ENCODE results near the gene HEPACAM. TPM values are rescaled to one million over a fixed set of nuclear protein-coding genes. Genes with fewer than 3 reads are reported as not detected.

Gene HEPACAM
- total RNA-seq, 1 donor from 2014 or later = not detected

GRCh38 chr11:124915541-124916369 is 20.1 kb downstream of the HEPACAM start:
- Mint-ChIP-seq H3K4me1 (ENCODE audit: low read depth, unreplicated experiment) (peaks cover 13% of the 10 kb centered on the region), H3K27me3 (ENCODE audit: low read depth, unreplicated experiment) (peaks cover 3% of the 10 kb centered on the region), H3K4me3 (ENCODE audit: unreplicated experiment) (no peak overlapping the region), H3K36me3 (ENCODE audit: low read depth, unreplicated experiment) (no peaks in the 10 kb centered on the region), H3K9me3 (ENCODE audit: unreplicated experiment) (peaks cover 12% of the 10 kb centered on the region), H3K27ac (ENCODE audit: unreplicated experiment) (peak overlapping the region; percentile 43)
- Histone ChIP-seq H2AFZ (ENCODE audit: low read depth, low read length) (no peak overlapping the region), H3K27me3 (ENCODE audit: insufficient read depth, low read length) (no peaks in the 10 kb centered on the region), H3K4me2 (ENCODE audit: low read length) (peak overlapping the region; percentile 14), H3K4me3 (ENCODE audit: insufficient read depth, low read depth, low read length) (no peak overlapping the region), H3K4me1 (ENCODE audit: insufficient read depth, low read length) (peaks cover 6% of the 10 kb centered on the region), H3K36me3 (ENCODE audit: insufficient read depth, low read length) (no peaks in the 10 kb centered on the region), H3K79me2 (ENCODE audit: insufficient read depth, low read length) (no peaks in the 10 kb centered on the region), H3K9ac (ENCODE audit: low read length) (no peak overlapping the region), H4K20me1 (ENCODE audit: insufficient read depth, low read length) (no peaks in the 10 kb centered on the region), H3K27ac (ENCODE audit: low read depth, low read length) (no peak overlapping the region), H3K9me3 (ENCODE audit: insufficient read depth, low read depth, low read length) (no peaks in the 10 kb centered on the region)
- FAIRE-seq (peak; percentile 74), DNase-seq (ENCODE audit: low read depth) (no peak)
- no peak for TF ChIP-seq EZH2 (IDR thresholded peaks at IDR 0.05; ENCODE audit: insufficient read depth, low read length)
- TF ChIP-seq, protein P1, sequence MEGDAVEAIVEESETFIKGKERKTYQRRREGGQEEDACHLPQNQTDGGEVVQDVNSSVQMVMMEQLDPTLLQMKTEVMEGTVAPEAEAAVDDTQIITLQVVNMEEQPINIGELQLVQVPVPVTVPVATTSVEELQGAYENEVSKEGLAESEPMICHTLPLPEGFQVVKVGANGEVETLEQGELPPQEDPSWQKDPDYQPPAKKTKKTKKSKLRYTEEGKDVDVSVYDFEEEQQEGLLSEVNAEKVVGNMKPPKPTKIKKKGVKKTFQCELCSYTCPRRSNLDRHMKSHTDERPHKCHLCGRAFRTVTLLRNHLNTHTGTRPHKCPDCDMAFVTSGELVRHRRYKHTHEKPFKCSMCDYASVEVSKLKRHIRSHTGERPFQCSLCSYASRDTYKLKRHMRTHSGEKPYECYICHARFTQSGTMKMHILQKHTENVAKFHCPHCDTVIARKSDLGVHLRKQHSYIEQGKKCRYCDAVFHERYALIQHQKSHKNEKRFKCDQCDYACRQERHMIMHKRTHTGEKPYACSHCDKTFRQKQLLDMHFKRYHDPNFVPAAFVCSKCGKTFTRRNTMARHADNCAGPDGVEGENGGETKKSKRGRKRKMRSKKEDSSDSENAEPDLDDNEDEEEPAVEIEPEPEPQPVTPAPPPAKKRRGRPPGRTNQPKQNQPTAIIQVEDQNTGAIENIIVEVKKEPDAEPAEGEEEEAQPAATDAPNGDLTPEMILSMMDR (IDR thresholded peaks at IDR 0.05; ENCODE audit: insufficient read depth, low read depth, low read length) = no peak

GRCh38 chr11:124902616-124903015 is 33.2 kb downstream of the HEPACAM start:
- H3K27ac ChIP-seq (ENCODE audit: low read depth, low read length) = no peak overlapping the region
- Mint-ChIP-seq H3K9me3 (ENCODE audit: unreplicated experiment) (peaks cover 9% of the 10 kb centered on the region), H3K27ac (ENCODE audit: unreplicated experiment) (no peak overlapping the region), H3K27me3 (ENCODE audit: low read depth, unreplicated experiment) (peaks cover 2% of the 10 kb centered on the region), H3K36me3 (ENCODE audit: low read depth, unreplicated experiment) (no peaks in the 10 kb centered on the region), H3K4me1 (ENCODE audit: low read depth, unreplicated experiment) (peaks cover 23% of the 10 kb centered on the region), H3K4me3 (ENCODE audit: unreplicated experiment) (no peak overlapping the region)
- no peak overlapping the region for H3K4me2 ChIP-seq (ENCODE audit: low read length)
- no peaks in the 10 kb centered on the region for H3K9me3 ChIP-seq (ENCODE audit: insufficient read depth, low read depth, low read length)
- no peak for DNase-seq (ENCODE audit: low read depth)
- TF ChIP-seq EZH2 (IDR thresholded peaks at IDR 0.05; ENCODE audit: insufficient read depth, low read length) = no peak
- TF ChIP-seq, protein P1 (IDR thresholded peaks at IDR 0.05; ENCODE audit: insufficient read depth, low read depth, low read length) = no peak
- no peaks in the 10 kb centered on the region for H3K36me3 ChIP-seq (ENCODE audit: insufficient read depth, low read length)
- no peaks in the 10 kb centered on the region for H3K27me3 ChIP-seq (ENCODE audit: insufficient read depth, low read length)
- no peaks in the 10 kb centered on the region for H4K20me1 ChIP-seq (ENCODE audit: insufficient read depth, low read length)
- H3K4me1 ChIP-seq (ENCODE audit: insufficient read depth, low read length) = peaks cover 34% of the 10 kb centered on the region
- no peak overlapping the region for H2AFZ ChIP-seq (ENCODE audit: low read depth, low read length)
- H3K4me3 ChIP-seq (ENCODE audit: insufficient read depth, low read depth, low read length) = no peak overlapping the region
- no peaks in the 10 kb centered on the region for H3K79me2 ChIP-seq (ENCODE audit: insufficient read depth, low read length)
- H3K9ac ChIP-seq (ENCODE audit: low read length) = no peak overlapping the region
- FAIRE-seq = no peak

- H3K27me3 ChIP-seq (ENCODE audit: insufficient read depth, low read length) = no peaks in the 10 kb centered on the region
- peaks cover 30% of the 10 kb centered on the region for H3K4me1 Mint-ChIP-seq (ENCODE audit: low read depth, unreplicated experiment)
- H2AFZ ChIP-seq (ENCODE audit: low read depth, low read length) = peak overlapping the region; percentile 29
- H3K27ac ChIP-seq (ENCODE audit: low read depth, low read length) = peak overlapping the region; percentile 89
- peaks cover 50% of the 10 kb centered on the region for H3K4me1 ChIP-seq (ENCODE audit: insufficient read depth, low read length)
- DNase-seq (ENCODE audit: low read depth) (peak; percentile 83), FAIRE-seq (peak; percentile 95)
- no peak for TF ChIP-seq EZH2 (IDR thresholded peaks at IDR 0.05; ENCODE audit: insufficient read depth, low read length)
- TF ChIP-seq, protein P1 (IDR thresholded peaks at IDR 0.05; ENCODE audit: insufficient read depth, low read depth, low read length) = no peak
- H3K79me2 ChIP-seq (ENCODE audit: insufficient read depth, low read length) = no peaks in the 10 kb centered on the region
- peak overlapping the region; percentile 50 for H3K27ac Mint-ChIP-seq (ENCODE audit: unreplicated experiment)
- H3K36me3 Mint-ChIP-seq (ENCODE audit: low read depth, unreplicated experiment) = no peaks in the 10 kb centered on the region
- H3K4me3 ChIP-seq (ENCODE audit: insufficient read depth, low read depth, low read length) = no peak overlapping the region
- peaks cover 2% of the 10 kb centered on the region for H3K9me3 Mint-ChIP-seq (ENCODE audit: unreplicated experiment)
- H3K9ac ChIP-seq (ENCODE audit: low read length) = peak overlapping the region; percentile 65
- no peak overlapping the region for H3K4me3 Mint-ChIP-seq (ENCODE audit: unreplicated experiment)
- no peaks in the 10 kb centered on the region for H4K20me1 ChIP-seq (ENCODE audit: insufficient read depth, low read length)
- H3K9me3 ChIP-seq (ENCODE audit: insufficient read depth, low read depth, low read length) = no peaks in the 10 kb centered on the region
- H3K27me3 Mint-ChIP-seq (ENCODE audit: low read depth, unreplicated experiment) = peaks cover 4% of the 10 kb centered on the region
- no peaks in the 10 kb centered on the region for H3K36me3 ChIP-seq (ENCODE audit: insufficient read depth, low read length)
- peak overlapping the region; percentile 77 for H3K4me2 ChIP-seq (ENCODE audit: low read length)
Measured at GRCh38 chr11:124900464-124900863, 35.4 kb downstream of the HEPACAM start.
